HG03442 (cell line): Measurements from ENCODE around the gene NPHS1.

Experiments
- ATAC-seq: cut with Tn5 transposase; IDR thresholded peaks from one replicate; pipeline ENCODE4 v1.9.1; 2021; ENCODE audit warnings: mild to moderate bottlenecking, moderate library complexity; ENCODE audit not compliant: unreplicated experiment

The NPHS1 gene

DNA sequence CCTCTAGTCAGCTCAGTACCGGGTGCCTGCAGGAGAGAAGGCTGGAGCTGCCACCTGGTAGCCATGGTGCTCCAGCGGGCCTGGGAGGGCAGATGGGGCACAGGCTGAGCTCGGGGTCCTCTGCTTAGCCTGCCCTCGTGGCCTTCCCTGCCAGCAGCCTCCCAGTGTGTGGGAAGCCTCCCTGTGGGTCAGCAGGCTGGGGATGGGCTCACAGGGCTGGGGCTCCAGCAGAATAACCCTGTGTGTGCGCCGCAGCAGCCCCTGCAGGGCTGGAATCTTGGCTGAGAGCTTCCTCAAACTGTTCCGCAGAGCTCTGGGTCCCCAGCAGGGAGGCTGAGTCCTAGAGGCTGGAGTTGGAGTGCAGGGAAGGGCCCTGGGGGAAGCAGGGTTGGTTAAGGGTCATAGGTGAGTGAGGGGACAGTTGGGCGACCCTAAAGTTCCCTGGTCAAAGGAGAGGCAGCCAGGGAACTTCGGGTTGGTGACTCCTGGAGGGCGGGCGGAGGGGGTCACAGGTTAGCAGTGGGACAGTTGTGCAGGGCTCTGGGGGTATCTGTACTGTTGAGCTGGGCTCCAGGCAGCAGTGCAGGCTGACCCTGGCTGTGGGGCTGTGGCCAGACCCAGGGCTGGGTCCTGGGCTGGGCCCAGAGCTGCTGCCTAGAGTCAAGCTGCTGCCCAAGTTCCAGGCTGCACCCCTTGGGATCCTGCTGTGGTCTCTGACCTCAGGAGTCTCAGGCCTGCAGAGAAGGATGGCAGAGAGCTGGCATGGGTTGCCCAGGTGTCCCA, 62.9 kb downstream of the NPHS1 start:
- ATAC-seq, result no peak

DNA sequence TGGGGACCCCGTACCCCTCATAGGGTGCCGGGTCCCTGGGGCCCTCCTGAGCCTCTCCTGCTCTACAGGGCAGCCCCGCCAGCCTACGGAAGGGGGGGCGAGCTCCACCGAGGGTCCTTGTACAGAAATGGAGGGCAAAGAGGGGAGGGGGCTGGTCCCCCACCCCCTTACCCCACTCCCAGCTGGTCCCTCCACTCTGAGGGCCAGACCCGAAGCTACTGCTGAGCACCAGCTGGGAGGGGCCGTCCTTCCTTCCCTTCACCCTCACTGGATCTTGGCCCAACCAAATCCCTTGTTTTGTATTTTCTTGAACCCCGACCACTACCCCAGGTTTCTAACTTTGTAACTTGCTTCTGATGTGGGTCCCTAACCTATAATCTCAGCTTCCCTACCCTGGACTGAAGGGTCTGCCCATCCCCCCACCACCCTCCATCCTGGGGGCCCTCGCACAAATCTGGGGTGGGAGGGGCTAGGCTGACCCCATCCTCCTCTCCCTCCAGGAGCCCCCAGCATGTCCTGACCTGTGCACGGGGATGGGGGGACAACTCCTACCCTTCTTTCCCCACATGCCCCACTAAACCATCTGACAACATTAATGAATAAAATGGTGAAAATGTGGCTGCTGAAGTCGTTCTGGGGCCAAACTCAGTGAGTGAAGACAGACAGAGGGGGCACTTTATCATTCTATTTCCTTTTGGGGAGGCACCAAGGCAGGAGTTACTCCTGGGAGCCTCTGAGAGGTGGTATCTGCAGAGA, 63.9 kb downstream of the NPHS1 start:
- ATAC-seq, result no peak

DNA sequence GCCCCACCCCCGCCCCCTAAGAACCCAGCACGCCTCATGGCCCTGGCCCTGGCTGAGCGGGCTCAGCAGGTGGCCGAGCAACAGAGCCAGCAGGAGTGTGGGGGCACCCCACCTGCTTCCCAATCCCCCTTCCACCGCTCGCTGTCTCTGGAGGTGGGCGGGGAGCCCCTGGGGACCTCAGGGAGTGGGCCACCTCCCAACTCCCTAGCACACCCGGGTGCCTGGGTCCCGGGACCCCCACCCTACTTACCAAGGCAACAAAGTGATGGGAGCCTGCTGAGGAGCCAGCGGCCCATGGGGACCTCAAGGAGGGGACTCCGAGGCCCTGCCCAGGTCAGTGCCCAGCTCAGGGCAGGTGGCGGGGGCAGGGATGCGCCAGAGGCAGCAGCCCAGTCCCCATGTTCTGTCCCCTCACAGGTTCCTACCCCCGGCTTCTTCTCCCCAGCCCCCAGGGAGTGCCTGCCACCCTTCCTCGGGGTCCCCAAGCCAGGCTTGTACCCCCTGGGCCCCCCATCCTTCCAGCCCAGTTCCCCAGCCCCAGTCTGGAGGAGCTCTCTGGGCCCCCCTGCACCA, 65.0 kb downstream of the NPHS1 start:
- ATAC-seq, result no peak

DNA sequence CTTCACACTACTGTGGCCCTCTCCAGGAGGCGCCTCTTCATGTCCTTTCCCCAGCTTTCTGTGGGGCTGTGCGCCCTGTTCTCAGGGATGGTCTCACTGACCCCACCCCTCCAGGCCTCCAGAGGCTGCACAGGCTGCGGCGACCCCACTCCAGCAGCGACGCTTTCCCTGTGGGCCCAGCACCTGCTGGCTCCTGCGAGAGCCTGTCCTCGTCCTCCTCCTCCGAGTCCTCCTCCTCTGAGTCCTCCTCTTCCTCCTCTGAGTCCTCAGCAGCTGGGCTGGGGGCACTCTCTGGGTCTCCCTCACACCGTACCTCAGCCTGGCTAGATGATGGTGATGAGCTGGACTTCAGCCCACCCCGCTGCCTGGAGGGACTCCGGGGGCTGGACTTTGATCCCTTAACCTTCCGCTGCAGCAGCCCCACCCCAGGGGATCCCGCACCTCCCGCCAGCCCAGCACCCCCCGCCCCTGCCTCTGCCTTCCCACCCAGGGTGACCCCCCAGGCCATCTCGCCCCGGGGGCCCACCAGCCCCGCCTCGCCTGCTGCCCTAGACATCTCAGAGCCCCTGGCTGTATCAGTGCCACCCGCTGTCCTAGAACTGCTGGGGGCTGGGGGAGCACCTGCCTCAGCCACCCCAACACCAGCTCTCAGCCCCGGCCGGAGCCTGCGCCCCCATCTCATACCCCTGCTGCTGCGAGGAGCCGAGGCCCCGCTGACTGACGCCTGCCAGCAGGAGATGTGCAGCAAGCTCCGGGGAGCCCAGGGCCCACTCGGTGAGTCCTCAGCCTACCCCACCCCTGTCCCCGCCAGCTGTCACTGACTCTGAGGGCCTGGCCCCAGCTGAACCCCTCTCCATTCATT, 65.8 kb downstream of the NPHS1 start:
- ATAC-seq, result no peak

DNA sequence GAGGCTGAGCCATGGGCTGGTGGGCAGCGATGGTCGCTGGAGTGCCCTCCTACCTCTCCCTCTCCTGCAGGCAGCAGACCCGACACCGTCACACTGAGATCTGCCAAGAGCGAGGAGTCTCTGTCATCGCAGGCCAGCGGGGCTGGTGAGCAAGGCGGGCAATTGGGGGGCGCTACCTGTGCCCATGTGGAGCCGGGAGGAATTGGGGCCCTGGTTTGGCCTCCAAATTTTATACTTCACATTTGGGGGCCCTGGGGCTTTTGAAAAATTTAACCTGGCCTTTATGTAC, 67.0 kb downstream of the NPHS1 start:
- no peak for ATAC-seq

DNA sequence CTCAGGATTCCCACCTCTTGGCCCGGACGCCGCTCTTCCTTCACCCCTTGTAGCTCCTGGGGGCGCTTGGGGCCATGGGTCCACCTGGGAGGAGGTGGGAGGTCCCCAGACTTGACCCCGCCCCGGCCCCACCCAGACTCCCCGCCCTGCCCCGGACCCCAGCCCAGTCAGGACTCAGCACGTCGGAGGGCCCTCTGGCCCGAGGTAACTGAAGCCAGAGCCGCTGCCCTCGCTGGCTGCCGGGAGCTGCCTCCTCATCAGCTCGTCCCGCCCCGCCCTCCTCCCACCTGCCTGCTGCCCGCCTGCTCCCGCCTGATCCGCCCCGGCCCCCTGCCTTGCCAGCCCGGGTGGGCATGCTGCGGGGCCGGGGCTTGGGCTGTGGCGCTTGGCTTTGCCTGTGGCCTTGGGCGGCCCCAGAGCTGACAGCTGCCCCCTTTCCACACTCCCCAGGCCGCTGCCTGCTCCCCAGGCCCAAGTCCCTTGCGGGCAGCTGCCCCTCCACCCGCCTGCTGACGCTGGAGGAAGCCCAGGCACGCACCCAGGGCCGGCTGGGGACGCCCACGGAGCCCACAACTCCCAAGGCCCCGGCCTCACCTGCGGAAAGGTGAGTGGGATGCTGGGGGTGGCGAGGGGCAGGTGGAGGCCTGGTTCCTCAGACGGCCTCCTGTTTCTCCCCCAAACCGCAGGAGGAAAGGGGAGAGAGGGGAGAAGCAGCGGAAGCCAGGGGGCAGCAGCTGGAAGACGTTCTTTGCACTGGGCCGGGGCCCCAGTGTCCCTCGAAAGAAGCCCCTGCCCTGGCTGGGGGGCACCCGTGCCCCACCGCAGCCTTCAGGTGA, 67.6 kb downstream of the NPHS1 start:
- no peak for ATAC-seq

DNA sequence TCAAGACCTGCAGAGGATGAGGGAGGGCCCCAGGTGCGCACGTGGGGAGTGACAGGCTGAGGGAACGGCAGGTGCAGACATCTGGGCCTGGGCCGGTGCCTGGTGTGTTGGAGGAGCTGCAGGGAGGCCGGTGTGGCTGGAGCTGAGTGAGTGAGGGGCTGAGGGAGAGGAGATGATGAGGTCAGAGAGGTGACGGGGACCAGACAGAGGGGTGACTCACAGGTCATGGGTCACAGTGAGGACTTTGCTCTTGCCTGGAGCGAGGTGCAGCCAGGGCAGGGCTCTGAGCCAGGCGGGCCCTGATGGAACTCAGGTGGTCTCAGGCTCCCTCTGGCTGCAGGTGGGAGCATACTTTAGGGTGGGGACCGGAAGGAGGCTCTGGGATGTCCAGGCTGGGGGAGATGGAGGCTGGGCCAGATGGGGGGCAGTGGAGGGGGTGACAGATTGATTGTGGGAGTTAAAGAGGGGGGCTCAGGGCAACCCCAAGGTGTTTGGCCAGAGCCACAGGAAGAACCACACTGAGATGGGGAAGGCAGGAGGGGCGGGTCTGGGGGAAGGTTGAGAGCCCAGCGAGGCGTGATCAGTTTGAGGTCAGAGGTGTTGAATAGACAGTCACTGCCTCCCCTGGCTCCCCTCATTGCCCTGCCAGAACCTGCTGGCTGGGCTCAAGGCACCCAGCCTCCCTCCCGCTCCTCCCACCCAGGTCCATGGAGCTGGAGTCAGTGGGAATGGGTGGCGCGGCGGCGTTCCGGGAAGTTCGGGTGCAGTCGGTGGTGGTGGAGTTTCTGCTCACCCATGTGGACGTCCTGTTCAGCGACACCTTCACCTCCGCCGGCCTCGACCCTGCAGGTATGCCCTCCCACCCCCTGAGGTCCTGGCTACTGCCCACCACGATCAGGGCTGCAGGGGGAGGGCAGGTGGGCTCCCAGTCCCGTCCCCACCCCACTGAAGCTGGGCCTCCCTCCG, 68.6 kb downstream of the NPHS1 start:
- no peak for ATAC-seq

DNA sequence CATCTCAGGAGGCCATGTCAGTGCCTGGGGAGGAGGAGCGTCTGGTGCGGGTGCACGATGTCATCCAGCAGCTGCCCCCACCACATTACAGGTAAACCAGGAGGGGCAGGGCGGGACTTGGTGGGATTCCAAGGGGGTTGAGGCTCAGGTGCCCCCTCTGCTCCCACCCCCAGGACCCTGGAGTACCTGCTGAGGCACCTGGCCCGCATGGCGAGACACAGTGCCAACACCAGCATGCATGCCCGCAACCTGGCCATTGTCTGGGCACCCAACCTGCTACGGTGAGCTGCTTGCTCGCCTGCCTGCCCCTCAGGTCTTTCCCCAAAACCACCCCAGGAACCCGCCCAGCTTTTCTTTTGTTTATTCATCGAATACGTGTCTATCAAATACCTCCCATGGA, 69.7 kb downstream of the NPHS1 start:
- no peak for ATAC-seq

DNA sequence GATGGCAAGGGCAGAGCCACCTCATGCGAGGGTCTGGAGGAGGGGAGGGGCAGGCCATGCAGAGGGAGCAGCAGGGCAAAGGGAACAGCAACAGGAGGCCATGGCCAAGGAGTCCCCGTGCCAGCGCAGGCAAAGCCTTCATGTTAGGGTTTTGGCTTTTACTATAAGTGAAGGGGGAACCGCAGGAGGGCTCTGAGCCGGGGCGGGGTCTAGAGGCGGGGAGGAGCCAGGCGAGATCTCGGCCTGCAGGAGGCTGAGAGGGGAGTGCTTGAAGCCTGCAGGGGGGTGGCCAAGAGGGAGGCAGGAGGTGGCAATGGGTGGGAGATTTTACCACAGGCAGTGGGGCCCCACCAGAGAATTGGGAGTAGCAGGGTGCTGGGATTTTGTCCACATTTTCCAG, 70.7 kb downstream of the NPHS1 start:
- ATAC-seq, result no peak

DNA sequence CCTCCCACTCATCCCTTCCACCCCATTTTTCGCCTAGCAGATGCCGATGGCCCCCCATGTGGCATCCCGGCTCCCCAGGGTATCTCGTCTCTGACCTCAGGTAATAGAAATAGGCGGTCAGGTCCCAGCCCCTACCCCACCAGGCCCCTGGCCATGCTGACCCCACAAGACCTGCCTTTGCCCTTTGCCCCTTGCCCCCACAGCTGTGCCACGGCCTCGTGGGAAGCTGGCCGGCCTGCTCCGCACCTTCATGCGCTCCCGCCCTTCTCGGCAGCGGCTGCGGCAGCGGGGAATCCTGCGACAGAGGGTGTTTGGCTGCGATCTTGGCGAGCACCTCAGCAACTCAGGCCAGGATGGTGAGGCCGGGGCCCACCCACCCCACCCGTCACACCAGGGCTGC, 71.6 kb downstream of the NPHS1 start:
- ATAC-seq, result no peak

DNA sequence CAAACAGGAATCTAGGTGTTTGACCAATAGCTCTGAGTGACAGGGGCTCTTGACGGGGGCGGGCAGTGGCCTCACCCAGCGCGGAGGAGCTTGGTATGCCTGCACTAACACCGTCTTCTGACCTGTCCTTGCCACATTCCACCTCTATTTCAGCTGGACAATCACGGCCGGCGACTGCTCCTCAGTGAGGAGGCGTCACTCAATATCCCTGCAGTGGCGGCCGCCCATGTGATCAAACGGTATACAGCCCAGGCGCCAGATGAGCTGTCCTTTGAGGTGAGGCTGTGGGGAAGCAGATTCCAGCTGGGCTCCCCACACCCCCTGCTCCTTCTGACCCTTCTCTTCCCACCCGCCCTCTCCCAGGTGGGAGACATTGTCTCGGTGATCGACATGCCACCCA, 72.2 kb downstream of the NPHS1 start:
- ATAC-seq, result no peak

DNA sequence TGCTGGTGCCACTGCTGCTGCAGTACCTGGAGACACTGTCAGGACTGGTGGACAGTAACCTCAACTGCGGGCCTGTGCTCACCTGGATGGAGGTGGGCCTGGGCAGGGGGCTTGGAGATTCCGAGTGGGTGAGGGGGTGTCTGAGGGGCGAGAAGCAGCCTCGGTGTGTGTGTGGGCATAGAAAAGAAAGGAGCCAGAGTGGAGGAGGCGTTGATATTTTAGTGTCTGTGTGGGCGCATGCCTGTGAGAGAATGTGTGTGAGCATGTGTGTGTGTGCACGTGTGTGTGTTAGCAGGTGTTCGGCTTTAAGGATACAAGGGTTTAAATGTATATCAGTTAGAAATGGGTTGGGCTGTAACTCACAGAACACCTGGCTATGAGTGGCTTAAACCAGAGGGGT, 73.3 kb downstream of the NPHS1 start:
- no peak for ATAC-seq

DNA sequence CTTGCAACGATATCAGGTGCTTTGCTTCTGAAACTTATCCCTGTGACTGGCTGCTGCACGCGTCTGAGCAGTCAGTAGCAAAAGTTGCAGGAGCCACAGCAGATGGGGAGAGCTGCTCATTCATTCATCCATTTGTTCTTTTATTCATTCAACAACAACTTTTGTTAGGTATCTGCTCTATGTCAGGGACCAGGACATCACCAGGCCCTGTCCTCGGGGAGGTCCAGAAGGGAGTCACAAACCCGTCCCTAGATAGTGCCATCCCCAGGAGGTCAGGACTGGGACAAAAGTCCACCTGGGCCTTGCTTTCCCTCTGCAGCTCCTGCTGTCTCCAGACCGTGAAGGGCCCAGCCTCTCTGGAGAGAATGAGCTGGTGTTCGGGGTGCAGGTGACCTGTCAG, 74.3 kb downstream of the NPHS1 start:
- no peak for ATAC-seq

DNA sequence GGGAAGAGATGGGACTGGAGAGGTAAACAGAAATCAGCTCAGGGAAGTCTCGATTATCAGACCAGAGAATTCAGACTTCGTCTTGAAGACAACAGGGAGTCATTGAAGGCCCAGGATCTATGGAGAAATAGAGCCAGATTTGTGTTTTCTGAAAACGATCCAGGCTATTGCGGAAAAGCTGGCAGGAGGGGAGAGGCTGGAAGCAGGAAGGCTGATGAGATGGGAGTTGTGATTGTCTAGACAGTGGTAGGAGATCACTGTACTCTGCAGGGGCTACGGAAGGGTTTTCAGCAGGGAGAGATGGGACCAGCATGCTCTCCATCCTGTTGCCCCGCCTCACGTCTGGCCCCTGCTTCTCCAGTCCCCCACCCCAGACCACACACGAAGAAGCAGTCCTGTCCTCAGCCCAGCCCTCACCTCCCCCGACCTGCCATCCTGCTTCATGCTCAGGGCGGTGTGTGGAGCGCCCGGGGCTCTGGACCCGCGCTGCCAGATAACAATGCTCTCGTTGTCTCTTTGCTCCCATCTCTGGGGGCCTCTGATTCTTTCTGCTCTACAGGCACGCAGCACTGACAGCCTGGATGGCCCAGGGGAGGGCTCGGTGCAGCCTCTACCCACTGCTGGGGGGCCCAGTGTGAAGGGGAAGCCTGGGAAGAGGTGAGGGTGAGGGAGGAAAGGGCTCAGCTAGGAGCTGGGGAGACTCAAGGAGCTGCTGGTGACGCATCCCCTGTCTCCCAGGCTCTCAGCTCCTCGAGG, 75.0 kb downstream of the NPHS1 start:
- ATAC-seq, result no peak

DNA sequence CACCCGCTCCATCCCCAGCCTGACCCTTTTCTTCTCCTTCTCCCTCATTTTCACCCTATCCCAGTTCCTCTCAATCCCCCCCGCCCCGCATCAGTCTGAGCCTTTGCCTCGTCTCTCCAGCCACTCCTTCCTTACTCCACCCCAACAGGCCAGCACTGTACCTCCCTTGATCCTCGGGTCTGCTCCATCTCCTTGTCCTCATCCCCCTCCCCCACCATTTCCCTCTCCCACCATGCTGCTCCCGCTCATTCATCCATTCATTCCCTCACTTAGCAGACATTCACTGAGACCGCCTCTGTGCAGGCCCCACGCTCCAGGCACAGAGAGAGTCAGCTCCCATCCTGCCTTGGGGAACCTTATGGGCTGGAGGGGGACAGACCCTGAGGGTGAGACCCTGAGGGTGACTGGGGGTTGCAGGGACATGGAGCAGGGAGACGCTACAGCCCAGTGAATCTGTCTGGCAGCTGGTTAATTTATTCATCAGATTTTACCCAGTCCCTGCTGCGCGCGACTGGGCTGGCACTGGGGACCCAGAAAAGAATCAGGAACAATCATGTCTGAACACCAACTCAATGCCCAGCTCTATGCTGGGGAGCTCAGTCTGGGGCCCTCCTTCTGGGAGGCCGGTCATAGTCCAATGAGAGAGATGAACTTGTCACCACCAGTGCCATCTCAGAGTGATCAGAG, 76.1 kb downstream of the NPHS1 start:
- no peak for ATAC-seq
